Measurements from ENCODE around the gene OR13A1.
"Not testable (repeated sequence)": the region's sequence is repeated elsewhere in the genome, so short reads cannot be mapped to it uniquely, and the experiment has no call there.

DNA sequence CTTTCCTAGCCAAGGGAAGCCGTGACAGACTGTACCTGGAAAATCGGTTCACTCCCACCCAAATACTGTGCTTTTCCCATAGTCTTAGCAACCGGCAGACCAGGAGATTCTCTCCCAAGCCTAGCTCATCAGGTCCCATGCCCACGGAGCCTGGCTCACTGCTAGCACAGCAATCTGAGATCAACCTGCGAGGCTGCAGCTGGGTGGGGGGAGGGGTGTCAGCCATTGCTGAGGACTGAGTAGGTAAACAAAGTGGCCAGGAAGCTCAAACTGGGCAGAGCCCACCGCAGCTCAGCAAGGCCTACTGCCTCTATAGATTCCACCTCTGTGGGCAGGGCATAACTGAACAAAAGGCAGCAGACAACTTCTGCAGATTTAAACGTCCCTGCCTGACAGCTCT lies 43.6 kb upstream of the OR13A1 start:
- TF ChIP-seq, protein P1, sequence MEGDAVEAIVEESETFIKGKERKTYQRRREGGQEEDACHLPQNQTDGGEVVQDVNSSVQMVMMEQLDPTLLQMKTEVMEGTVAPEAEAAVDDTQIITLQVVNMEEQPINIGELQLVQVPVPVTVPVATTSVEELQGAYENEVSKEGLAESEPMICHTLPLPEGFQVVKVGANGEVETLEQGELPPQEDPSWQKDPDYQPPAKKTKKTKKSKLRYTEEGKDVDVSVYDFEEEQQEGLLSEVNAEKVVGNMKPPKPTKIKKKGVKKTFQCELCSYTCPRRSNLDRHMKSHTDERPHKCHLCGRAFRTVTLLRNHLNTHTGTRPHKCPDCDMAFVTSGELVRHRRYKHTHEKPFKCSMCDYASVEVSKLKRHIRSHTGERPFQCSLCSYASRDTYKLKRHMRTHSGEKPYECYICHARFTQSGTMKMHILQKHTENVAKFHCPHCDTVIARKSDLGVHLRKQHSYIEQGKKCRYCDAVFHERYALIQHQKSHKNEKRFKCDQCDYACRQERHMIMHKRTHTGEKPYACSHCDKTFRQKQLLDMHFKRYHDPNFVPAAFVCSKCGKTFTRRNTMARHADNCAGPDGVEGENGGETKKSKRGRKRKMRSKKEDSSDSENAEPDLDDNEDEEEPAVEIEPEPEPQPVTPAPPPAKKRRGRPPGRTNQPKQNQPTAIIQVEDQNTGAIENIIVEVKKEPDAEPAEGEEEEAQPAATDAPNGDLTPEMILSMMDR (IDR thresholded peaks at IDR 0.05): not testable (repeated sequence)
- TF ChIP-seq EZH2 (IDR thresholded peaks at IDR 0.05; ENCODE audit: borderline replicate concordance, insufficient read depth, low read depth, low read length, poor library complexity, severe bottlenecking): not testable (repeated sequence)

Data from B cell (primary cell).